Epithelial cell of esophagus (primary cell): ENCODE results near the gene YPEL1.
A peak's percentile ranks its signal among the peaks of the same experiment; 100 is the strongest.

Experiments used
- DNase-seq: peaks from one replicate; pipeline ENCODE4 v3.0.0; 2010; ENCODE audit warnings: low read depth
- H3K4me3 ChIP-seq: 2 replicates; pipeline ENCODE4 v1.5.1; 2011; ENCODE audit warnings: mild to moderate bottlenecking, low read length, control low read depth
- CTCF ChIP-seq: IDR thresholded peaks from 2 replicates; pipeline ENCODE4 v1.5.1; 2011; ENCODE audit warnings: low read depth, mild to moderate bottlenecking, low read length, control low read depth, inconsistent platforms; ENCODE audit not compliant: insufficient read depth; ENCODE audit errors: missing control alignments

Gene YPEL1

GRCh38 chr22:21735200-21736083 lies at the start of gene YPEL1:
TSS of gene YPEL1 (minus strand) at chr22:21735794. CDS start at chr22:21710744, 25,050 bp downstream.
- H3K4me3 ChIP-seq: peak within 1 kb of the TSS; percentile 34
- peak; percentile 98 for DNase-seq
- no peak for TF ChIP-seq CTCF

- TF ChIP-seq CTCF: no peak
- H3K4me3 ChIP-seq: no peak overlapping the region
- no peak for DNase-seq
Measured at GRCh38 chr22:21780259-21780658, 44.7 kb upstream of the YPEL1 start.

GRCh38 chr22:21779444-21779843 lies 43.9 kb upstream of the YPEL1 start:
- no peak overlapping the region for H3K4me3 ChIP-seq
- no peak for TF ChIP-seq CTCF
- no peak for DNase-seq

- no peak overlapping the region for H3K4me3 ChIP-seq
- peak; percentile 41 for DNase-seq
- no peak for TF ChIP-seq CTCF
Measured at GRCh38 chr22:21778705-21779363, 43.2 kb upstream of the YPEL1 start.

- no peak for DNase-seq
- H3K4me3 ChIP-seq: no peak overlapping the region
- no peak for TF ChIP-seq CTCF
Measured at GRCh38 chr22:21771631-21771976, 36.0 kb upstream of the YPEL1 start.

- no peak overlapping the region for H3K4me3 ChIP-seq
- DNase-seq: no peak
- no peak for TF ChIP-seq CTCF
Measured at GRCh38 chr22:21768435-21768834, 32.8 kb upstream of the YPEL1 start.
